HEK293T (cell line): ENCODE measurements around the gene LMO7.
A peak's percentile ranks its signal among the peaks of the same experiment; 100 is the strongest.

Experiments used
- CTCF ChIA-PET: fragments of 350-600 bp; formaldehyde crosslinking; extraction: SDS; loops from one replicate; lab custom pipeline; 2021; ENCODE audit warnings: antibody characterized with exemption, inconsistent platforms; lab: Yijun Ruan, JAX
- POLR2A ChIA-PET: fragments of 350-600 bp; formaldehyde crosslinking; extraction: SDS; loops from one replicate; lab custom pipeline; 2020; ENCODE audit warnings: antibody characterized with exemption, inconsistent platforms; lab: Yijun Ruan, JAX
- DNase-seq: peaks from one replicate; pipeline ENCODE4 v3.0.0; 2012; ENCODE audit warnings: mixed read lengths; ENCODE audit errors: extremely low spot score
- ARNT ChIP-seq: fragments of 450-650 bp; IDR thresholded peaks from 2 replicates; pipeline ENCODE4 v1.6.1; 2017; ENCODE audit warnings: mild to moderate bottlenecking
- BHLHE40 ChIP-seq: fragments of 450-650 bp; IDR thresholded peaks from 2 replicates; pipeline ENCODE4 v1.6.1; 2016; ENCODE audit warnings: mild to moderate bottlenecking, moderate library complexity, borderline replicate concordance
- CTBP1 ChIP-seq: fragments of 450-650 bp; IDR thresholded peaks from 2 replicates; pipeline ENCODE4 v1.6.1; 2016; ENCODE audit warnings: borderline replicate concordance
- ELF4 ChIP-seq: fragments of 450-650 bp; IDR thresholded peaks from 2 replicates; pipeline ENCODE4 v1.6.1; 2017; ENCODE audit warnings: antibody characterized with exemption
- FOXA1 ChIP-seq: fragments of 450-650 bp; IDR thresholded peaks from 2 replicates; pipeline ENCODE4 v1.6.1; 2016; ENCODE audit warnings: mild to moderate bottlenecking
- FOXK2 ChIP-seq: fragments of 450-650 bp; IDR thresholded peaks from 2 replicates; pipeline ENCODE4 v1.6.1; 2016; ENCODE audit warnings: mild to moderate bottlenecking
- FOXM1 ChIP-seq: fragments of 450-650 bp; IDR thresholded peaks from 2 replicates; pipeline ENCODE4 v1.6.1; 2017; ENCODE audit warnings: mild to moderate bottlenecking, borderline replicate concordance
- HDGF ChIP-seq: fragments of 450-650 bp; IDR thresholded peaks from 2 replicates; pipeline ENCODE4 v1.6.1; 2017; ENCODE audit warnings: antibody characterized with exemption, borderline replicate concordance
- L3MBTL2 ChIP-seq: fragments of 450-650 bp; conservative IDR thresholded peaks from 2 replicates; pipeline ENCODE4 v1.6.1; 2016; ENCODE audit warnings: mild to moderate bottlenecking
- LEF1 ChIP-seq: fragments of 450-650 bp; IDR thresholded peaks from 2 replicates; pipeline ENCODE4 v1.6.1; 2017; ENCODE audit warnings: mild to moderate bottlenecking, borderline replicate concordance
- NFRKB ChIP-seq: fragments of 450-650 bp; IDR thresholded peaks from 2 replicates; pipeline ENCODE4 v1.6.1; 2016; ENCODE audit warnings: mild to moderate bottlenecking, moderate library complexity
- SP1 ChIP-seq: fragments of 450-650 bp; IDR thresholded peaks from 2 replicates; pipeline ENCODE4 v1.6.1; 2017
- SUZ12 ChIP-seq: fragments of 450-650 bp; IDR thresholded peaks from 2 replicates; pipeline ENCODE4 v1.6.1; 2016; ENCODE audit warnings: mild to moderate bottlenecking
- TARDBP ChIP-seq: fragments of 450-650 bp; IDR thresholded peaks from 2 replicates; pipeline ENCODE4 v1.6.1; 2016
- ZNF384 ChIP-seq: fragments of 450-650 bp; IDR thresholded peaks from 2 replicates; pipeline ENCODE4 v1.6.1; 2016
- TF ChIP-seq, protein P1 (sequence below): fragments of 450-650 bp; IDR thresholded peaks from 2 replicates; pipeline ENCODE4 v1.6.1; 2016

The LMO7 gene

DNA sequence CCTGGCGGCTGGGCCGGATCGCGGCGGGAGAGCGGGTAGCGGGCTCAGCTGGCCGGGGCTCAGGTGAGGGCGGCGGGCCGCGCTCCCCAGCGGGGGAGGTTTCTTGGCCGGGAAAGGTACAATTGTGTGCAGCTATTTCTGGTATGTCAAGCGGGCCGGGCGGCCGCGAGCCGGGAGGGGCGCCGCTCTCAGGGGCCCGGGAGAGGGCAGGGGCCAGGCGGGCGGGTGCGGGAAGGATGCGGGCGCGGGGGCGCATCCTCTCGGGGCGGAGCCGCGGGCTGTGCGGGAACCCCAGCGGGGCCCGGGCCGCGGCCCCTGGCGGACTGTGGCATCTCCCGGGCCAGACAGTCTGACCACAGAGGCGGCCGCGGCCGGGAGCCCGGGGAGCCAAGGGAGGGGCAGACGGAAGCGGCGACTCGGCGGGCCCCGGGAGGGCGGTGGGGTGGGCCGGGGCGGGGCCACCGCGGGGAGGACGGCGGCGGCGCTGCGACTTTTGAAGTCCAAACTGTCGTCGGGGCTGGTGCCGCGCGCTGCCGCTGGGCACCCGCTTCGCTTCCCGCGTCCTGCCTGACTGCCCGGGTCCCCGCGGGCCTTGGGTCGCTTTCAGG, at the start of gene LMO7:
Gene LMO7 (plus strand): TSS at position 503 of the 608 bp plus-strand sequence. CDS start 328 bp downstream, outside the sequence.
- POLR2A ChIA-PET = no interaction called here
- CTCF ChIA-PET = no interaction called here
- TF ChIP-seq NFRKB (no peak), L3MBTL2 (no peak), HDGF (no peak), CTBP1 (no peak), LEF1 (0 out of 2 replicates have a peak, but pooled peaks have one; percentile 5)
- TF ChIP-seq, protein P1, sequence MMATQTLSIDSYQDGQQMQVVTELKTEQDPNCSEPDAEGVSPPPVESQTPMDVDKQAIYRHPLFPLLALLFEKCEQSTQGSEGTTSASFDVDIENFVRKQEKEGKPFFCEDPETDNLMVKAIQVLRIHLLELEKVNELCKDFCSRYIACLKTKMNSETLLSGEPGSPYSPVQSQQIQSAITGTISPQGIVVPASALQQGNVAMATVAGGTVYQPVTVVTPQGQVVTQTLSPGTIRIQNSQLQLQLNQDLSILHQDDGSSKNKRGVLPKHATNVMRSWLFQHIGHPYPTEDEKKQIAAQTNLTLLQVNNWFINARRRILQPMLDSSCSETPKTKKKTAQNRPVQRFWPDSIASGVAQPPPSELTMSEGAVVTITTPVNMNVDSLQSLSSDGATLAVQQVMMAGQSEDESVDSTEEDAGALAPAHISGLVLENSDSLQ = no peak

DNA sequence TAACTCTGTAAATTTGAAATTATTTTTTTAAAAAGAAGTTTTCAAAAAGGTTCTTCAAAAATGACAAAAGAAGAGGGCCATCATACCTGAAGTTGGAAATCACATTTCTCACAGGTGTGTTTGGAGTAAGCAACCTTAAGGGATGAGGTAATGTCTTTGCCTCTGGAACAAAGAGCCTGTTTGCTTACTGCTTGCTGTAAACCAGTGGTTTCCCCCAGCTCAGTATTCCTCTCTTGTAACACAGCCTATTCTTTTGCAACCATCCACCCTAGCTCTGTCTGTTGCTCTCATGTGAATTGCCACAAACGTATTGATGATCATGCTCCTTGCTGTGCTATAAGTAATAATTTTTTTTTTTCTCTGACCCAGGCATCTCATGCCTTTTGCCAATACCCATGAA, 48.5 kb upstream of the LMO7 start:
- POLR2A ChIA-PET = no interaction called here
- no peak for DNase-seq
- TF ChIP-seq SUZ12 (no peak), FOXK2 (no peak), L3MBTL2 (no peak), SP1 (no peak)
- CTCF ChIA-PET = no interaction called here

More for the DNA sequence above, at the start of gene LMO7:
- peak; percentile 89 for DNase-seq

DNA sequence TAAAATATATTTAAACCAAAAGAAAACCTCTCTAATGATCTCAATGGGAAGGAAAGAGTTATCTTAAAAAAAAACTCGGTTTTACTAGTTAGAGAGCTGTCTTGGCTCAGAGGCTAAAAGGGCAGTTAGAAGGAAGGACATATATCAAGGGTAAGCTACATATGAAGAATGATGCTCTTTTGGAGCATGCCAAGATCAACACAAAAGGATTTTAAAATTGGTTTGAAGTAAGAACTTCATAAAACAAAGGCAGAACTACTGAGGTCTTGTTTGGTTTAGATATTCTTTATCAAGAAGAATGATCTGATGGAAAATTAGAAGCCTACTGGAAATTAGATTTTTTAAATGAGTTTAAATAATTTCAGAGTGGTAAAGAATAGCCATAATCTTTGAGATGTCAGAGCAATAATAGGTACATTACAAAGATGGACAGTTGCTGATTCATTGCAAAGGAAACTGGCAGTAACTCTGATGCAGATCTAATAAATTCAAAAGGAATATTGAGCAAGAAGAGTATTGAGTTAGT, 39.4 kb upstream of the LMO7 start:
- DNase-seq = no peak
- ChIA-PET POLR2A (no interaction called here), CTCF (no interaction called here)
- no peak for TF ChIP-seq LEF1
- TF ChIP-seq L3MBTL2 = no peak
- TF ChIP-seq CTBP1 = no peak
- TF ChIP-seq HDGF = no peak

DNA sequence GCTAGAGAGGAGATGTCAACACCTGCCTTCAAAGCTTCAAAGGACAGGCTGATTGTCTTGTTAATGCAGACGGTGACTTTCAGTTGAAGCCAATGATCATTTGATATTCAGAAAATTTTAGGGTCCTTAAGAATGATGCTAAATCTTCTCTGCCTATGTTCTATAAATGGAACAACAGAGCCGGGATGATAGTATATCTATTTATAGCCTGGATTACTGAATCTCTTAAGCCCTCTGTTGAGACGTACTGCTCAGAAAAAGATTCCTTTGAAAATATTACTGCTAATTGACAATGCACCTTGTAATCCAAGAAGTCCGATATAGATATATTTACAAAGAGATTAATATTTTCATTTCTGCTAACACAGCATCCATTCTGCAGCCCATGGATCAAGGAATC, 35.8 kb upstream of the LMO7 start:
- ChIA-PET CTCF (no interaction called here), POLR2A (interaction anchor here (0.6 kb wide), 1 partner anchor 708 kb away, joined by 3 read pairs; no protein-coding TSS in a partner anchor)
- TF ChIP-seq SUZ12 (no peak), ELF4 (no peak), FOXM1 (no peak), LEF1 (no peak), CTBP1 (no peak), BHLHE40 (no peak), ARNT (no peak), FOXA1 (no peak), ZNF384 (no peak)
- TF ChIP-seq, protein P1 = no peak
- no peak for DNase-seq

DNA sequence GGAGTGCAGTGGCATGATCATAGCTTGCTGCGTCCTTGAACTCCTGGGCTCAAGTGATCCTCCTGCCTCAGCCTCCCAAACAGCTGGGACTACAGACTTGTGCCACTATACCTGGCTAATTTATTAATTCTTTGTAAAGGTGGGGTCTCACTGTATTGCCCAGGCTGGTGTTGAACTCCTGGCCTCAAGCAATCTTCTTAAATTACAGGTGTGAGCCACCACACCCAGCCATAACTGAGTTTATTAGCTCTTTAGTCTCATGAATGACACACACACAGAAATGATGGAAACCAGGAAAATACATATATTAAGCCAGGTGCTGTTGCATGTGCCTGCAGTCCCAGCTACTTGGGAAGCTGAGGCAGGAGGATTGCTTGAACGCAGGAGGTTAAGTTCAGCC, 33.1 kb upstream of the LMO7 start:
- TF ChIP-seq SUZ12 = no peak
- no peak for TF ChIP-seq NFRKB
- TF ChIP-seq FOXM1 = no peak
- TF ChIP-seq ZNF384 = no peak
- TF ChIP-seq TARDBP = no peak
- TF ChIP-seq FOXA1 = no peak
- TF ChIP-seq, protein P1 = no peak
- no peak for TF ChIP-seq L3MBTL2
- no peak for TF ChIP-seq CTBP1

DNA sequence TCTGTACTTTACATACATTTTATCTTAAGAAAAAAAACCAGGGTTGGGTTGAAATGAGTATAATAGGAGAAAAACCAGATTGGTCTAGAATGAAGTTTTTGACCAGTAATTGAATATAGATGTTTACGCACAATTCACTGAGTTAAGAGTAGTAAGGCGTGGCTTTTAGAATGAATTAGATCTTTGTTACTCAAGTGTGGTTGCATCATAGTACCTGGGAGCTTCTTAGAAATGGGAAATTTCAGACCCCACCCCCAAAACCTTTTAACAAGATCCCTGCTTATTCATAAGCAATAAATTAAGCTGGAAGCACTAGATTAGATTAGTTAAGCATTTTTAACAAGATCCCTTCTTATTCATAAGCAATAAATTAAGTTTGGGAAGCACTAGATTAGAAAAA, 28.7 kb upstream of the LMO7 start:
- ChIA-PET POLR2A (no interaction called here), CTCF (no interaction called here)
- DNase-seq = no peak
- TF ChIP-seq SUZ12 (no peak), TARDBP (no peak), NFRKB (no peak), L3MBTL2 (no peak), FOXA1 (no peak), CTBP1 (no peak), ARNT (no peak), BHLHE40 (no peak), FOXM1 (no peak), HDGF (no peak), ELF4 (no peak), SP1 (no peak)
- TF ChIP-seq, protein P1 = no peak

More for the DNA sequence above, 33.1 kb upstream of the LMO7 start:
- POLR2A ChIA-PET = no interaction called here
- CTCF ChIA-PET = no interaction called here
- DNase-seq = no peak

DNA sequence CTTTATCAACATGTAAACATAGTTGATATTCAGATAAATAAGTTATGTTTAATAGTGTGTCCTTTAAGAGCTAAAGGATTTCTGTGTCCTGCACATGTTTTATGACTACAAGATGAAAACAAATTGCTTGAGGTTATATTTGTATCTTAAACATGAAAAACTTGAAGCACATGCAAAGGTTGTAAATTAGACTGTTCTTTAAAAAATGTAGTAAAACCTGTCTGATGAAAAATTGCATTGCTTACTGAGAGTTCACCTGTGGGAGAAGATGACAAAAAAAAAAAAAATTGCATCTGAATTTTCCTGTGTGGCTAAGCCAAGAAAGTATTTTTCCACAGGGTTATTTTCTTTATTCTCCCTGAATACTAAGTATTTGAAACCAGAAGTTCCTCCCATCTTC, 25.7 kb upstream of the LMO7 start:
- POLR2A ChIA-PET = no interaction called here
- CTCF ChIA-PET = no interaction called here
- DNase-seq = no peak
- no peak for TF ChIP-seq HDGF
- TF ChIP-seq SP1 = no peak
- no peak for TF ChIP-seq FOXA1
- TF ChIP-seq CTBP1 = no peak
- TF ChIP-seq NFRKB = no peak
- no peak for TF ChIP-seq SUZ12
- no peak for TF ChIP-seq FOXM1
- no peak for TF ChIP-seq LEF1
- TF ChIP-seq ARNT = no peak
- TF ChIP-seq BHLHE40 = no peak
- TF ChIP-seq, protein P1 = no peak
- no peak for TF ChIP-seq L3MBTL2
- no peak for TF ChIP-seq TARDBP
- TF ChIP-seq ELF4 = no peak
- no peak for TF ChIP-seq FOXK2
- TF ChIP-seq ZNF384 = no peak
